ENCODE results near the gene COL12A1. TPM values are rescaled to one million over a fixed set of nuclear protein-coding genes. Genes with fewer than 3 reads are reported as not detected.
A peak's percentile ranks its signal among the peaks of the same experiment; 100 is the strongest.

The COL12A1 gene
- total RNA-seq, 2 donors from 2014 or later = 0.13 to 0.64 TPM

- Histone ChIP-seq H3K4me1 (ENCODE audit: control insufficient read depth, insufficient read depth, low read length) (no peaks in the 10 kb centered on the region), H3K4me3 (ENCODE audit: low read length) (no peak overlapping the region), H3K9ac (ENCODE audit: extremely low read depth, low read length, poor library complexity, severe bottlenecking) (no peak overlapping the region), H3K36me3 (ENCODE audit: control insufficient read depth, insufficient read depth, low read length) (no peaks in the 10 kb centered on the region), H3K27ac (ENCODE audit: low read depth, low read length) (no peak overlapping the region), H3K27me3 (ENCODE audit: control insufficient read depth, insufficient read depth, low read length, poor library complexity, severe bottlenecking) (peaks cover 30% of the 10 kb centered on the region), H3K9me3 (ENCODE audit: control insufficient read depth, low read length) (no peaks in the 10 kb centered on the region)
- Mint-ChIP-seq H3K27ac (no peak overlapping the region), H3K4me1 (peaks cover 24% of the 10 kb centered on the region), H3K9me3 (no peaks in the 10 kb centered on the region), H3K4me3 (no peak overlapping the region), H3K27me3 (ENCODE audit: insufficient read depth) (peaks cover 37% of the 10 kb centered on the region), H3K36me3 (ENCODE audit: low read depth) (no peaks in the 10 kb centered on the region)
- no peak for TF ChIP-seq CTCF (conservative IDR thresholded peaks at IDR 0.05)
- no peak for DNase-seq
- 56 to 78% methylated on average over 2 to 3 of the region's 3 CpGs for WGBS, 2 experiments (ENCODE audit: insufficient coverage in 1 of 2, insufficient read length in 1 of 2)
Measured at GRCh38 chr6:75211920-75212590, 6.2 kb upstream of the COL12A1 start.

GRCh38 chr6:75210885-75211739 is 5.3 kb upstream of the COL12A1 start:
- Histone ChIP-seq H3K36me3 (ENCODE audit: control insufficient read depth, insufficient read depth, low read length) (no peaks in the 10 kb centered on the region), H3K4me3 (ENCODE audit: low read length) (no peak overlapping the region), H3K4me1 (ENCODE audit: control insufficient read depth, insufficient read depth, low read length) (peaks cover 3% of the 10 kb centered on the region), H3K9me3 (ENCODE audit: control insufficient read depth, low read length) (no peaks in the 10 kb centered on the region), H3K27ac (ENCODE audit: low read depth, low read length) (no peak overlapping the region), H3K9ac (ENCODE audit: extremely low read depth, low read length, poor library complexity, severe bottlenecking) (no peak overlapping the region), H3K27me3 (ENCODE audit: control insufficient read depth, insufficient read depth, low read length, poor library complexity, severe bottlenecking) (peaks cover 39% of the 10 kb centered on the region)
- WGBS, 2 experiments (ENCODE audit: insufficient coverage in 1 of 2, insufficient read length in 1 of 2) = 54 to 63% methylated on average over 4 to 9 of the region's 10 CpGs
- Mint-ChIP-seq H3K27ac (no peak overlapping the region), H3K36me3 (ENCODE audit: low read depth) (no peaks in the 10 kb centered on the region), H3K9me3 (no peaks in the 10 kb centered on the region), H3K4me3 (no peak overlapping the region), H3K4me1 (peaks cover 30% of the 10 kb centered on the region), H3K27me3 (ENCODE audit: insufficient read depth) (peaks cover 46% of the 10 kb centered on the region)
- TF ChIP-seq CTCF (conservative IDR thresholded peaks at IDR 0.05) = peak; percentile 92
- DNase-seq = peak; percentile 61

GRCh38 chr6:75209184-75209723 is 3.4 kb upstream of the COL12A1 start:
- Histone ChIP-seq H3K9me3 (ENCODE audit: control insufficient read depth, low read length) (no peaks in the 10 kb centered on the region), H3K4me1 (ENCODE audit: control insufficient read depth, insufficient read depth, low read length) (peaks cover 3% of the 10 kb centered on the region), H3K4me3 (ENCODE audit: low read length) (no peak overlapping the region), H3K9ac (ENCODE audit: extremely low read depth, low read length, poor library complexity, severe bottlenecking) (no peak overlapping the region), H3K27me3 (ENCODE audit: control insufficient read depth, insufficient read depth, low read length, poor library complexity, severe bottlenecking) (peaks cover 58% of the 10 kb centered on the region), H3K36me3 (ENCODE audit: control insufficient read depth, insufficient read depth, low read length) (no peaks in the 10 kb centered on the region), H3K27ac (ENCODE audit: low read depth, low read length) (no peak overlapping the region)
- H3K27ac Mint-ChIP-seq = no peak overlapping the region
- peaks cover 46% of the 10 kb centered on the region for H3K4me1 Mint-ChIP-seq
- TF ChIP-seq CTCF (conservative IDR thresholded peaks at IDR 0.05) = no peak
- WGBS, 2 experiments (ENCODE audit: insufficient coverage in 1 of 2, insufficient read length in 1 of 2) = 0 to 43% methylated on average over 1 to 7 of the region's 7 CpGs
- H3K27me3 Mint-ChIP-seq (ENCODE audit: insufficient read depth) = peaks cover 65% of the 10 kb centered on the region
- no peaks in the 10 kb centered on the region for H3K9me3 Mint-ChIP-seq
- no peak overlapping the region for H3K4me3 Mint-ChIP-seq
- DNase-seq = no peak
- H3K36me3 Mint-ChIP-seq (ENCODE audit: low read depth) = no peaks in the 10 kb centered on the region
